Measurements from ENCODE around the gene CDC34.

DNA sequence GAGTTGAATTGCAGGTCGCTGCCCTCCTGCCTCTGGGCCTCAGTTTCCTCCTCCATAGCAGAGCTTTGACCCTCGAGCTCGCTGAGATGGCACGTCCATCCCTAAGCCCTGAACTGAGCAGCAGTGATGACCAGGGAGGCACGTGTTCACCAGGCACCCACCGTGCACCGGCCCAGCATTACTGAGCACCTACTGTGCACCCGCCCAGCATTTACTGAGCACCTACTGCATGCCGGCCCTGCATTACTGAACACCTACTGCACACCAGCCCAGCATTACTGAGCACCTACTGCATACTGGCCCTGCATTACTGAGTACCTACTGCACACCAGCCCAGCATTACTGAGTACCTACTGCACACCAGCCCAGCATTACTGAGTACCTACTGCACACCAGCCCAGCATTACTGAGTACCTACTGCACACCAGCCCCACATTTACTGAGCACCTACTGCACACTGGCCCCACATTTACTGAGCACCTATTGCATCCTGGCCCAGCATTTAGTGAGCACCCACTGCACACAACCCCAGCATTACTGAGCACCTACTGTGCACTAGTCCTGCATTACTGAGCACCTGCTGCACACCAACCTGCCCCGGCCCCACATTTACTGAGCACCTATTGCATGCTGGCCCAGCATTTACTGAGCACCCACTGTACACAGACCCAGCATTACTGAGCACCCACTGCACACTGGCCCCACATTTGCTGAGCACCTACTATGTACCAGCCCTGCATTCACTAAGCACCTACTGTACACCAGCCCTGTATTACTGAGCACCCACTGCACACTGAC is 18.0 kb upstream of the CDC34 start:
- TF ChIP-seq, protein P1, sequence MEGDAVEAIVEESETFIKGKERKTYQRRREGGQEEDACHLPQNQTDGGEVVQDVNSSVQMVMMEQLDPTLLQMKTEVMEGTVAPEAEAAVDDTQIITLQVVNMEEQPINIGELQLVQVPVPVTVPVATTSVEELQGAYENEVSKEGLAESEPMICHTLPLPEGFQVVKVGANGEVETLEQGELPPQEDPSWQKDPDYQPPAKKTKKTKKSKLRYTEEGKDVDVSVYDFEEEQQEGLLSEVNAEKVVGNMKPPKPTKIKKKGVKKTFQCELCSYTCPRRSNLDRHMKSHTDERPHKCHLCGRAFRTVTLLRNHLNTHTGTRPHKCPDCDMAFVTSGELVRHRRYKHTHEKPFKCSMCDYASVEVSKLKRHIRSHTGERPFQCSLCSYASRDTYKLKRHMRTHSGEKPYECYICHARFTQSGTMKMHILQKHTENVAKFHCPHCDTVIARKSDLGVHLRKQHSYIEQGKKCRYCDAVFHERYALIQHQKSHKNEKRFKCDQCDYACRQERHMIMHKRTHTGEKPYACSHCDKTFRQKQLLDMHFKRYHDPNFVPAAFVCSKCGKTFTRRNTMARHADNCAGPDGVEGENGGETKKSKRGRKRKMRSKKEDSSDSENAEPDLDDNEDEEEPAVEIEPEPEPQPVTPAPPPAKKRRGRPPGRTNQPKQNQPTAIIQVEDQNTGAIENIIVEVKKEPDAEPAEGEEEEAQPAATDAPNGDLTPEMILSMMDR (IDR thresholded peaks at IDR 0.05): no peak
- TF ChIP-seq POLR2AphosphoS5 (IDR thresholded peaks at IDR 0.05; ENCODE audit: low read depth, low read length) (no peak), SIN3A (IDR thresholded peaks at IDR 0.05; ENCODE audit: borderline replicate concordance, insufficient read depth, low read depth, low read length) (no peak)
